ENCODE data around the gene TCEAL1.

Gene TCEAL1

GRCh38 chrX:103678199-103678993 is 49.6 kb downstream of the TCEAL1 start:
- in situ Hi-C loops (cut with MboI; ENCODE audit: low sequenced_read_pairs) = no loop called here

Measured in hTERT RPE-1 (cell line).